H1 (cell line): Measurements from ENCODE around the gene LRTM2. TPM values are rescaled to one million over a fixed set of nuclear protein-coding genes. Genes with fewer than 3 reads are reported as not detected.

Experiments
- EGR1 ChIP-seq: IDR thresholded peaks from 2 replicates; pipeline ENCODE4 v1.6.1; 2011; ENCODE audit warnings: low read depth, low read length, borderline replicate concordance
- NRF1 ChIP-seq: IDR thresholded peaks from 2 replicates; pipeline ENCODE4 v1.6.1; 2011; ENCODE audit warnings: mild to moderate bottlenecking, low read depth, low read length, improper control_type of control experiment
- polyA plus RNA-seq, 7 experiments: library from polyadenylated mRNA; depleted of rRNA in 3 of 7; stranded (reverse) in 5 of 7; unstranded in 2 of 7; fragments of >200 nt in 5 of 7; fragments of 200-250 nt in 2 of 7; gene quantifications; 1 replicate in 5 of 7; 2 replicates in 1 of 7; 4 replicates in 1 of 7; pipeline versions ENCODE4 v1.2.1 to v1.2.3, GENCODE V29; 2011 to 2013; ENCODE audit warnings: missing spikeins in 2 of 7, mixed read lengths in 2 of 7
- total RNA-seq: library from RNA; stranded (reverse); fragmentation: NEBNext Ultra II Directional; extraction: Animal tissue kit (Norgen Biotek cat#: 25700); gene quantifications from 2 replicates; pipeline ENCODE4 v1.2.1, GENCODE V29; 2021
- TF ChIP-seq, protein P1 (sequence below): fragments of 300-600 bp; sonication (generic); IDR thresholded peaks from 2 replicates; pipeline ENCODE4 v1.7.1; 2012; ENCODE audit warnings: low read length, moderate library complexity, mild to moderate bottlenecking, inconsistent platforms; ENCODE audit not compliant: insufficient replicate concordance

The LRTM2 gene
- total and polyA plus RNA-seq, 2 of the 8 experiments (the other 6 are each of a cell fraction or from before 2014, with no cell fraction given), result 0.06 TPM; not detected in 1

DNA sequence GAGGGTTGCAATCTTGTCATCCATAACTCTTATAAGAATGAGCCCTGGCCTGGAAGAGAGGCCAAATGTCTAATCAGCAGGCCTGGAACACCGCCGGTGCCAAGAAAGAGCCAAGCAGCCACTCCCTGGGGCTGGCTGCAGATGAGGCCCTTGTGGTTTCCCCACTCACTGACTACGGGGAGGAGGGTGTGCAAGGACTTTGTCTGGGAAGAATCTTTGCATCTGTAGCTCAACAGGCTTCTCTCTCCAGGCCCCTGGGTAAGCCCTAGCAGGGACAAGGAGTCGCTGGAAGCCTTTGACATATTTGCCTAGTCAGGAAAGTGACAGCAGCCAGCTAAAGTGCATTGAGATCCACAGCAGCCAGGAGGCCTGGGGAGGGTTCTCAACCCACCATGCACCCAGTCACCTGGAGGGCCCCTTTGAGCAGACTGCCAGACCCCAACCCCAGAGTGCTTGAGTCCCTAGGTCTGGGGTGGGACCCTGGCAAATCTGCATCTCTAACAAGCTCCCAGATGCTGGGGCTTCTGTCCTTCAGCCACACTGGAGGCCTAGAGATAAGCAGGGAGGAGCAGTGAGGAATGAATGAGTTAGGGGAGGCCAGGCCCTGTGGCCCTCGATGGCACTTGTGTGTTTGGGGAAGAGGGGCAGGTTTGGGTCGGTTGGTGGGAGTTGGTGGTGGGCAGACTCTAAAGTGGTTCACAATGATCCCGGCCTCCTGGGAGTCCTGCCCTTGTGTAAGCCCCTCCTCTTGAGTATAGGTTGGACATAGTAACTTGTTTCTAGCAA is 13.9 kb upstream of the LRTM2 start (continued):
- TF ChIP-seq, protein P1, sequence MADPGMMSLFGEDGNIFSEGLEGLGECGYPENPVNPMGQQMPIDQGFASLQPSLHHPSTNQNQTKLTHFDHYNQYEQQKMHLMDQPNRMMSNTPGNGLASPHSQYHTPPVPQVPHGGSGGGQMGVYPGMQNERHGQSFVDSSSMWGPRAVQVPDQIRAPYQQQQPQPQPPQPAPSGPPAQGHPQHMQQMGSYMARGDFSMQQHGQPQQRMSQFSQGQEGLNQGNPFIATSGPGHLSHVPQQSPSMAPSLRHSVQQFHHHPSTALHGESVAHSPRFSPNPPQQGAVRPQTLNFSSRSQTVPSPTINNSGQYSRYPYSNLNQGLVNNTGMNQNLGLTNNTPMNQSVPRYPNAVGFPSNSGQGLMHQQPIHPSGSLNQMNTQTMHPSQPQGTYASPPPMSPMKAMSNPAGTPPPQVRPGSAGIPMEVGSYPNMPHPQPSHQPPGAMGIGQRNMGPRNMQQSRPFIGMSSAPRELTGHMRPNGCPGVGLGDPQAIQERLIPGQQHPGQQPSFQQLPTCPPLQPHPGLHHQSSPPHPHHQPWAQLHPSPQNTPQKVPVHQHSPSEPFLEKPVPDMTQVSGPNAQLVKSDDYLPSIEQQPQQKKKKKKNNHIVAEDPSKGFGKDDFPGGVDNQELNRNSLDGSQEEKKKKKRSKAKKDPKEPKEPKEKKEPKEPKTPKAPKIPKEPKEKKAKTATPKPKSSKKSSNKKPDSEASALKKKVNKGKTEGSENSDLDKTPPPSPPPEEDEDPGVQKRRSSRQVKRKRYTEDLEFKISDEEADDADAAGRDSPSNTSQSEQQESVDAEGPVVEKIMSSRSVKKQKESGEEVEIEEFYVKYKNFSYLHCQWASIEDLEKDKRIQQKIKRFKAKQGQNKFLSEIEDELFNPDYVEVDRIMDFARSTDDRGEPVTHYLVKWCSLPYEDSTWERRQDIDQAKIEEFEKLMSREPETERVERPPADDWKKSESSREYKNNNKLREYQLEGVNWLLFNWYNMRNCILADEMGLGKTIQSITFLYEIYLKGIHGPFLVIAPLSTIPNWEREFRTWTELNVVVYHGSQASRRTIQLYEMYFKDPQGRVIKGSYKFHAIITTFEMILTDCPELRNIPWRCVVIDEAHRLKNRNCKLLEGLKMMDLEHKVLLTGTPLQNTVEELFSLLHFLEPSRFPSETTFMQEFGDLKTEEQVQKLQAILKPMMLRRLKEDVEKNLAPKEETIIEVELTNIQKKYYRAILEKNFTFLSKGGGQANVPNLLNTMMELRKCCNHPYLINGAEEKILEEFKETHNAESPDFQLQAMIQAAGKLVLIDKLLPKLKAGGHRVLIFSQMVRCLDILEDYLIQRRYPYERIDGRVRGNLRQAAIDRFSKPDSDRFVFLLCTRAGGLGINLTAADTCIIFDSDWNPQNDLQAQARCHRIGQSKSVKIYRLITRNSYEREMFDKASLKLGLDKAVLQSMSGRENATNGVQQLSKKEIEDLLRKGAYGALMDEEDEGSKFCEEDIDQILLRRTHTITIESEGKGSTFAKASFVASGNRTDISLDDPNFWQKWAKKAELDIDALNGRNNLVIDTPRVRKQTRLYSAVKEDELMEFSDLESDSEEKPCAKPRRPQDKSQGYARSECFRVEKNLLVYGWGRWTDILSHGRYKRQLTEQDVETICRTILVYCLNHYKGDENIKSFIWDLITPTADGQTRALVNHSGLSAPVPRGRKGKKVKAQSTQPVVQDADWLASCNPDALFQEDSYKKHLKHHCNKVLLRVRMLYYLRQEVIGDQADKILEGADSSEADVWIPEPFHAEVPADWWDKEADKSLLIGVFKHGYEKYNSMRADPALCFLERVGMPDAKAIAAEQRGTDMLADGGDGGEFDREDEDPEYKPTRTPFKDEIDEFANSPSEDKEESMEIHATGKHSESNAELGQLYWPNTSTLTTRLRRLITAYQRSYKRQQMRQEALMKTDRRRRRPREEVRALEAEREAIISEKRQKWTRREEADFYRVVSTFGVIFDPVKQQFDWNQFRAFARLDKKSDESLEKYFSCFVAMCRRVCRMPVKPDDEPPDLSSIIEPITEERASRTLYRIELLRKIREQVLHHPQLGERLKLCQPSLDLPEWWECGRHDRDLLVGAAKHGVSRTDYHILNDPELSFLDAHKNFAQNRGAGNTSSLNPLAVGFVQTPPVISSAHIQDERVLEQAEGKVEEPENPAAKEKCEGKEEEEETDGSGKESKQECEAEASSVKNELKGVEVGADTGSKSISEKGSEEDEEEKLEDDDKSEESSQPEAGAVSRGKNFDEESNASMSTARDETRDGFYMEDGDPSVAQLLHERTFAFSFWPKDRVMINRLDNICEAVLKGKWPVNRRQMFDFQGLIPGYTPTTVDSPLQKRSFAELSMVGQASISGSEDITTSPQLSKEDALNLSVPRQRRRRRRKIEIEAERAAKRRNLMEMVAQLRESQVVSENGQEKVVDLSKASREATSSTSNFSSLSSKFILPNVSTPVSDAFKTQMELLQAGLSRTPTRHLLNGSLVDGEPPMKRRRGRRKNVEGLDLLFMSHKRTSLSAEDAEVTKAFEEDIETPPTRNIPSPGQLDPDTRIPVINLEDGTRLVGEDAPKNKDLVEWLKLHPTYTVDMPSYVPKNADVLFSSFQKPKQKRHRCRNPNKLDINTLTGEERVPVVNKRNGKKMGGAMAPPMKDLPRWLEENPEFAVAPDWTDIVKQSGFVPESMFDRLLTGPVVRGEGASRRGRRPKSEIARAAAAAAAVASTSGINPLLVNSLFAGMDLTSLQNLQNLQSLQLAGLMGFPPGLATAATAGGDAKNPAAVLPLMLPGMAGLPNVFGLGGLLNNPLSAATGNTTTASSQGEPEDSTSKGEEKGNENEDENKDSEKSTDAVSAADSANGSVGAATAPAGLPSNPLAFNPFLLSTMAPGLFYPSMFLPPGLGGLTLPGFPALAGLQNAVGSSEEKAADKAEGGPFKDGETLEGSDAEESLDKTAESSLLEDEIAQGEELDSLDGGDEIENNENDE, result no peak
- TF ChIP-seq NRF1 (no peak), EGR1 (no peak)
